Endodermal cell (in vitro differentiated cells): ENCODE measurements around the gene RAMACL. TPM values are rescaled to one million over a fixed set of nuclear protein-coding genes. Genes with fewer than 3 reads are reported as not detected.
A peak's percentile ranks its signal among the peaks of the same experiment; 100 is the strongest.

ENCODE experiments used
- DNase-seq: peaks from one replicate; pipeline ENCODE4 v3.0.0-alpha.2; 2017
- H3K27ac ChIP-seq: 2 replicates; pipeline ENCODE4 v1.5.1; 2013; ENCODE audit warnings: mild to moderate bottlenecking, low read depth, low read length, moderate library complexity
- H3K27me3 ChIP-seq: 2 replicates; pipeline ENCODE4 v1.6.1; 2013; ENCODE audit warnings: mild to moderate bottlenecking, low read length, moderate library complexity; ENCODE audit not compliant: insufficient read depth, control insufficient read depth, poor library complexity, severe bottlenecking
- H3K36me3 ChIP-seq: 2 replicates; pipeline ENCODE4 v1.7.0; 2013; ENCODE audit warnings: mild to moderate bottlenecking, low read length, moderate library complexity; ENCODE audit not compliant: control insufficient read depth, insufficient read depth
- H3K4me1 ChIP-seq: one replicate; pipeline ENCODE4 v1.7.0; 2013; ENCODE audit warnings: low read length; ENCODE audit not compliant: control insufficient read depth, insufficient read depth
- H3K4me3 ChIP-seq: 2 replicates; pipeline ENCODE4 v1.5.1; 2013; ENCODE audit warnings: mild to moderate bottlenecking, low read length, moderate library complexity
- H3K9ac ChIP-seq: 2 replicates; pipeline ENCODE4 v1.6.1; 2013; ENCODE audit warnings: mild to moderate bottlenecking, low read length, moderate library complexity; ENCODE audit not compliant: poor library complexity, severe bottlenecking; ENCODE audit errors: extremely low read depth
- H3K9me3 ChIP-seq: 2 replicates; pipeline ENCODE4 v1.6.1; 2013; ENCODE audit warnings: mild to moderate bottlenecking, low read length, moderate library complexity; ENCODE audit not compliant: control insufficient read depth
- H3K27ac Mint-ChIP-seq: 2 replicates; pipeline ENCODE4 v1.8.0; 2020; ENCODE audit warnings: mixed read lengths
- H3K27me3 Mint-ChIP-seq: 2 replicates; pipeline ENCODE4 v1.8.0; 2021; ENCODE audit warnings: mild to moderate bottlenecking, mixed read lengths; ENCODE audit not compliant: insufficient read depth
- H3K36me3 Mint-ChIP-seq: 2 replicates; pipeline ENCODE4 v1.8.0; 2020; ENCODE audit warnings: low read depth, mixed read lengths
- H3K4me1 Mint-ChIP-seq: 2 replicates; pipeline ENCODE4 v1.8.0; 2020; ENCODE audit warnings: mixed read lengths
- H3K4me3 Mint-ChIP-seq: 2 replicates; pipeline ENCODE4 v1.8.0; 2020; ENCODE audit warnings: mild to moderate bottlenecking, moderate library complexity, mixed read lengths
- H3K9me3 Mint-ChIP-seq: 2 replicates; pipeline ENCODE4 v1.8.0; 2020; ENCODE audit warnings: mild to moderate bottlenecking, mixed read lengths
- CTCF ChIP-seq: fragments of 200-600 bp; sonication (generic); conservative IDR thresholded peaks from 2 replicates; pipeline ENCODE4 v1.5.0; 2021; ENCODE audit warnings: antibody characterized with exemption, mild to moderate bottlenecking
- WGBS, 2 experiments: methylation state at CpG; one replicate each; pipeline versions ENCODE4 v1.1.5 to v1.1.7; 2013; ENCODE audit warnings: missing lambda C conversion rate in 2 of 2, mixed read lengths in 1 of 2; ENCODE audit not compliant: insufficient coverage in 1 of 2, insufficient read length in 1 of 2; 5-methylcytosine and 5-hydroxymethylcytosine counted together
- total RNA-seq, 2 donors: library from RNA; stranded (reverse); fragmentation: NEBNext Ultra II Directional in 1 of 2; extraction: Animal tissue kit (Norgen Biotek cat#: 25700) in 1 of 2; gene quantifications; 2 replicates in 1 of 2; 3 replicates in 1 of 2; pipeline ENCODE4 v1.2.1, GENCODE V29; 2021

Gene RAMACL
- total RNA-seq, 2 donors from 2014 or later: 0.80 to 2.5 TPM

GRCh38 chr6:166619912-166620311 lies 33.4 kb upstream of the RAMACL start:
- no peaks in the 10 kb centered on the region for H3K9me3 Mint-ChIP-seq
- Histone ChIP-seq H3K36me3 (peaks cover 4% of the 10 kb centered on the region), H3K4me3 (no peak overlapping the region), H3K9ac (no peak overlapping the region), H3K9me3 (no peaks in the 10 kb centered on the region), H3K27ac (no peak overlapping the region), H3K4me1 (peaks cover 2% of the 10 kb centered on the region), H3K27me3 (no peaks in the 10 kb centered on the region)
- H3K27me3 Mint-ChIP-seq: peaks cover 2% of the 10 kb centered on the region
- H3K4me3 Mint-ChIP-seq: no peak overlapping the region
- TF ChIP-seq CTCF: no peak
- H3K36me3 Mint-ChIP-seq: peaks cover 14% of the 10 kb centered on the region
- peak; percentile 30 for DNase-seq
- WGBS, 2 experiments: 86 to 91% methylated on average over 3 of the region's 3 CpGs
- peaks cover 14% of the 10 kb centered on the region for H3K4me1 Mint-ChIP-seq
- no peak overlapping the region for H3K27ac Mint-ChIP-seq

DNA sequence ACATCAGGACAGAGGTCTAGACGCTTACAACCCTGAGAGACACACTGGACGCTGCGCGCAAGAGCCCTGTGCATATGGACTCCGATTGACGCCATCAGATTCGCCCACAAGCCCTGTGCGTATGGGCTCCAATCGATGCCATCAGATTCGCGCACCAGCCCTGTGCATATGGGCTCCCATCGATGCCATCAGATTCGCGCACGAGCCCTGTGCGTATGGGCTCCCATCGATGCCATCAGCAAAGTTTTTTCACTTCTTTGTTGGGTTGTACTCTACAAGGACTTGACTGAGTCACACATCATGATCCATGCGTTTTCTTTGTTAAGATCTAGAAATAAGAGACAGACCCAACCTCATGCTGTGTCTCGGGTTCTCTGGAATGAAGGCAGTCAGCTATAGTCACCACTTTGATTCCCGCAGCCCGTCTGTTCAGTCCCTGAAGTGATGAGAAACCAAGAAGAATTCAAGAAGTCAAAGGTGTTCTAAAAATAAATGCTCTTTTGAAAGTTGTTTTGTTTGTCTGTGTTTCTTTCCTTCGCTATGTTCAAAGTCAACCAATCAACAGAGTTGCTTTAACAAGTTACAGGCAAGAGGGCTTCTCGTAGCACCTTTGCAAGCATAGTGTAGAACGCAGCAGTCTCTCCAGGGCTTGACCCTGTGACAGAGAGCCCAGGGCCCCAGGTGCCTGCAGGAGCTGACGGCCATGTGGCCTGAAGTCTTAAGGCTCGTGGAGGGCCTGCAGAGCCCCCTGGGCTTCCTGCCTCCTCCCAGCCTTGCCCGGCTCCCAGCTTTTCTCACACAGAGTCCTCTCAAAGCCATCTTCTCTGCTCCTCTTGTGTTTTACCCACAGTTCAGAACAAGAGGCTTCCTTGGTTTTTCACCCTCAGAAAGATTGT lies 32.6 kb upstream of the RAMACL start:
- peaks cover 14% of the 10 kb centered on the region for H3K36me3 Mint-ChIP-seq
- no peak overlapping the region for H3K4me3 Mint-ChIP-seq
- no peak overlapping the region for H3K9ac ChIP-seq
- H3K4me3 ChIP-seq: no peak overlapping the region
- H3K27ac Mint-ChIP-seq: no peak overlapping the region
- peaks cover 20% of the 10 kb centered on the region for H3K4me1 Mint-ChIP-seq
- H3K27ac ChIP-seq: no peak overlapping the region
- peaks cover 2% of the 10 kb centered on the region for H3K4me1 ChIP-seq
- WGBS, 2 experiments: 94 to 97% methylated on average over 23 to 27 of the region's 27 CpGs
- TF ChIP-seq CTCF: no peak
- H3K27me3 Mint-ChIP-seq: no peaks in the 10 kb centered on the region
- no peaks in the 10 kb centered on the region for H3K27me3 ChIP-seq
- peaks cover 4% of the 10 kb centered on the region for H3K36me3 ChIP-seq
- peak; percentile 52 for DNase-seq
- H3K9me3 ChIP-seq: no peaks in the 10 kb centered on the region
- no peaks in the 10 kb centered on the region for H3K9me3 Mint-ChIP-seq

DNA sequence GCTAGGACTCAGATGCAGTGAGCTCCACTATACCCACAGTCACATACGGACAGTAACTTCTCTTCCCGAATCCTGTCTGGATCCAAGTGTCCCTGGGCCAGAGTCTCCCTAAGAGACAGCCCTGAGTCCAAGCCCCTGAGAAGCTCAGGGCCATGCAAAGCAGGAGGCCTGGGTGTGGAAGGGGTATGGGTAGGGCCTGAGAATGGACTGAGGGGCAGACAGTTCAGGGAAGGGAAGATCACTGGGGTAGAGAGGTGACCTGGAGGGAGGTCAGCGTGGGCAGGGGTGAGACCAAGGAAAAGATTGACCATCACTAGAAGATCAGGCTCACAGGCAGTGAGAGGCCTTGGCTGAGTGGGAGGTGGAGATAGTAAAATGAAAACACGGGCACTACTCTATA lies 31.8 kb upstream of the RAMACL start:
- no peak for TF ChIP-seq CTCF
- DNase-seq: peak; percentile 32
- H3K9me3 Mint-ChIP-seq: no peaks in the 10 kb centered on the region
- peaks cover 4% of the 10 kb centered on the region for H3K36me3 ChIP-seq
- H3K4me3 Mint-ChIP-seq: no peak overlapping the region
- H3K27ac ChIP-seq: no peak overlapping the region
- WGBS, 2 experiments: 94% methylated on average over 4 of the region's 4 CpGs; no CpG with 5 or more reads in 1 of the 2 experiments
- peaks cover 14% of the 10 kb centered on the region for H3K36me3 Mint-ChIP-seq
- H3K4me1 ChIP-seq: peaks cover 2% of the 10 kb centered on the region
- no peak overlapping the region for H3K27ac Mint-ChIP-seq
- H3K4me3 ChIP-seq: no peak overlapping the region
- no peak overlapping the region for H3K9ac ChIP-seq
- H3K9me3 ChIP-seq: no peaks in the 10 kb centered on the region
- H3K27me3 ChIP-seq: no peaks in the 10 kb centered on the region
- H3K27me3 Mint-ChIP-seq: no peaks in the 10 kb centered on the region
- H3K4me1 Mint-ChIP-seq: peaks cover 23% of the 10 kb centered on the region
